Osteocyte (in vitro differentiated cells): ENCODE measurements around the gene IFNGR1. TPM values are rescaled to one million over a fixed set of nuclear protein-coding genes. Genes with fewer than 3 reads are reported as not detected.

Experiments used
- DNase-seq: peaks from one replicate; pipeline ENCODE4 v3.0.0; 2021; ENCODE audit warnings: mixed read lengths; ENCODE audit not compliant: unreplicated experiment; ENCODE audit errors: extremely low spot score
- H3K27ac Mint-ChIP-seq: one replicate; pipeline ENCODE4 v1.8.0; 2021; ENCODE audit warnings: mild to moderate bottlenecking, mixed read lengths; ENCODE audit not compliant: unreplicated experiment
- H3K27me3 Mint-ChIP-seq: one replicate; pipeline ENCODE4 v1.8.0; 2021; ENCODE audit warnings: mixed read lengths; ENCODE audit not compliant: unreplicated experiment
- H3K36me3 Mint-ChIP-seq: one replicate; pipeline ENCODE4 v1.8.0; 2021; ENCODE audit warnings: mixed read lengths; ENCODE audit not compliant: unreplicated experiment
- H3K4me1 Mint-ChIP-seq: one replicate; pipeline ENCODE4 v1.8.0; 2021; ENCODE audit warnings: mixed read lengths; ENCODE audit not compliant: unreplicated experiment
- H3K4me3 Mint-ChIP-seq: one replicate; pipeline ENCODE4 v1.8.0; 2021; ENCODE audit warnings: mild to moderate bottlenecking, moderate library complexity, mixed read lengths; ENCODE audit not compliant: unreplicated experiment
- H3K9me3 Mint-ChIP-seq: one replicate; pipeline ENCODE4 v1.8.0; 2021; ENCODE audit warnings: mixed read lengths; ENCODE audit not compliant: unreplicated experiment
- total RNA-seq: library from RNA; stranded (reverse); gene quantifications from 2 replicates; pipeline ENCODE4 v1.2.1, GENCODE V29; 2021
- TF ChIP-seq, protein P1 (sequence below): fragments of 200-600 bp; sonication (generic); IDR thresholded peaks from 2 replicates; pipeline ENCODE4 v1.5.0; 2021; ENCODE audit warnings: antibody characterized with exemption, mild to moderate bottlenecking, moderate library complexity

Gene IFNGR1
- total RNA-seq, 1 donor from 2014 or later = 33.4 TPM

DNA sequence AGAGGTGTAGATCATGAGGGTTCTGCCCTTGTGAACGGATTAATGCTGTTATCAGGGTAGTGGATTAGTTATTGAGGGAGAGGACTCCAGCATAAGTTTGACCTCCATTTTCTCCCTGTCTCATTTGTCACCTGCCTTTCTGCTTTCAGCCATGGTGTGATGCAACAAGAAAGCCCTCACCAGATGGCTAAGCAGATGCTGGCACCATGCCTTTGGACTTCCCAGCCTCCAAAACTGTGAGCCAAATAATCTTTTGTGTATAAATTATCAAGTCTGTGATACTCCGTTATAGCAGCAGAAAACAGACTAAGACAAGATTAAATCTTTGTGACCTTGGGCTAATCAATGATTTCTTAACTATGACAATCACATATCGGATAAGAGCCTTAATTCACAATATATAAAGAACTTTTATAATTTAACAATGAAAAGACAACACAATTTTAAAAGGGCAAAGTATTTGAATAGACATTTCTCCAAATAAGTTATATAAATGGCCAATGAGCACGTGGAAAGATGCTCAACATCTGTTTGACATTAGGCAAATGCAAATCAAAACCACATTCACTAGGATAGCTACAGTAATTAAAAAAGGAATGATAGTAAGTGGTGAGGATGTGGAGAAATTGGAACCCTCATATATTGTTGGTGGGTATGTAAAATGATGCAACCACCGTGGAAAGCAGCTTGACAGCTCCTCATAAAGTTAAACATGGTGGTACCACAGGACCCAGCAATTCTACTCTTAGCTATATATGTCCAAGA is 45.3 kb upstream of the IFNGR1 start:
- DNase-seq = no peak
- TF ChIP-seq, protein P1, sequence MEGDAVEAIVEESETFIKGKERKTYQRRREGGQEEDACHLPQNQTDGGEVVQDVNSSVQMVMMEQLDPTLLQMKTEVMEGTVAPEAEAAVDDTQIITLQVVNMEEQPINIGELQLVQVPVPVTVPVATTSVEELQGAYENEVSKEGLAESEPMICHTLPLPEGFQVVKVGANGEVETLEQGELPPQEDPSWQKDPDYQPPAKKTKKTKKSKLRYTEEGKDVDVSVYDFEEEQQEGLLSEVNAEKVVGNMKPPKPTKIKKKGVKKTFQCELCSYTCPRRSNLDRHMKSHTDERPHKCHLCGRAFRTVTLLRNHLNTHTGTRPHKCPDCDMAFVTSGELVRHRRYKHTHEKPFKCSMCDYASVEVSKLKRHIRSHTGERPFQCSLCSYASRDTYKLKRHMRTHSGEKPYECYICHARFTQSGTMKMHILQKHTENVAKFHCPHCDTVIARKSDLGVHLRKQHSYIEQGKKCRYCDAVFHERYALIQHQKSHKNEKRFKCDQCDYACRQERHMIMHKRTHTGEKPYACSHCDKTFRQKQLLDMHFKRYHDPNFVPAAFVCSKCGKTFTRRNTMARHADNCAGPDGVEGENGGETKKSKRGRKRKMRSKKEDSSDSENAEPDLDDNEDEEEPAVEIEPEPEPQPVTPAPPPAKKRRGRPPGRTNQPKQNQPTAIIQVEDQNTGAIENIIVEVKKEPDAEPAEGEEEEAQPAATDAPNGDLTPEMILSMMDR = no peak
- Mint-ChIP-seq H3K4me3 (no peak overlapping the region), H3K27ac (no peak overlapping the region), H3K27me3 (peaks cover 24% of the 10 kb centered on the region), H3K9me3 (peaks cover 4% of the 10 kb centered on the region), H3K36me3 (no peaks in the 10 kb centered on the region), H3K4me1 (peaks cover 28% of the 10 kb centered on the region)

DNA sequence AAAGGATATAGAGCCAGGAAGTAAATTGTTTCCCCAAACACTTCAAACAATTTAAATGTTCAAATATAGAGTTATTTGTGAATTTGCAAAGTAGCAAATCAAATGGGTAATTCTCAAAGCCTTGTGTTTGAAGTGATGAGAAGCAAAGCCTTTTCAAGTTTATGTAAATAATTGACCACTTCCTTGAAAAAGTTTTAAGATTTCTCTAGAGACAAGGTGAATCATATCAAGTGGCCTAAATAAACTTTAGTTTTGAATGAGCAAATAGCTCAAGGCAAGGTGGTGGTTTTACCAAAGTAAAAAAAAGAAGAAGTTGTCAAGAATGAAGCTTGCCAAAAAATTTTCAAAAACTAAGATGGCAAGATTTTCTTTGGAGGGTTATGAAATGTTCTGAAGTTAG is 42.6 kb upstream of the IFNGR1 start:
- H3K4me1 Mint-ChIP-seq = peaks cover 28% of the 10 kb centered on the region
- peak overlapping the region; percentile 79 for H3K27ac Mint-ChIP-seq
- DNase-seq = no peak
- peak overlapping the region; percentile 12 for H3K4me3 Mint-ChIP-seq
- H3K9me3 Mint-ChIP-seq = peaks cover 4% of the 10 kb centered on the region
- H3K36me3 Mint-ChIP-seq = no peaks in the 10 kb centered on the region
- TF ChIP-seq, protein P1 = no peak
- peaks cover 8% of the 10 kb centered on the region for H3K27me3 Mint-ChIP-seq

DNA sequence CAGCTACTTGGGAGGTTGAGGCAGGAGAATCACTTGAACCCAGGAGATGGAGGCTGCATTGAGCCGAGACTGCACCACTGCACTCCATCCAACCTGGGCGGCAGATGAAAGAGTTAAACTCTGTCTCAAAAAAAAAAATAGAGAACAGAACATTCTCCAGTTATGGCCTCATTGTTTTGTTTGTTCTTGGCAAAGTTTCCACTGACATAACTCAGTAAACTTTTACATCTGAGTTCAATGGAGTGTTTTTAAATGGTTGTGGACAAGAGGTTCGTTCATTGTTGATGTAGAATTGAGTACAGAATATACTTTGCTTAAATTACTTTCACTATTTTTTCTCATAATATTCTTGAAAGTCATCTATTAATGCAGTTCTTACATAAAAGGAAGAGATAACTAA is 42.2 kb upstream of the IFNGR1 start:
- Mint-ChIP-seq H3K4me3 (peak overlapping the region; percentile 12), H3K36me3 (no peaks in the 10 kb centered on the region), H3K27ac (peak overlapping the region; percentile 79), H3K4me1 (peaks cover 27% of the 10 kb centered on the region), H3K27me3 (peaks cover 8% of the 10 kb centered on the region), H3K9me3 (peaks cover 4% of the 10 kb centered on the region)
- DNase-seq = no peak
- TF ChIP-seq, protein P1 = no peak

- Mint-ChIP-seq H3K4me1 (peaks cover 18% of the 10 kb centered on the region), H3K4me3 (no peak overlapping the region), H3K36me3 (no peaks in the 10 kb centered on the region), H3K27me3 (peaks cover 3% of the 10 kb centered on the region), H3K27ac (no peak overlapping the region), H3K9me3 (peaks cover 5% of the 10 kb centered on the region)
- no peak for DNase-seq
- TF ChIP-seq, protein P1 = no peak
Measured at GRCh38 chr6:137260217-137260616, 41.0 kb upstream of the IFNGR1 start.

DNA sequence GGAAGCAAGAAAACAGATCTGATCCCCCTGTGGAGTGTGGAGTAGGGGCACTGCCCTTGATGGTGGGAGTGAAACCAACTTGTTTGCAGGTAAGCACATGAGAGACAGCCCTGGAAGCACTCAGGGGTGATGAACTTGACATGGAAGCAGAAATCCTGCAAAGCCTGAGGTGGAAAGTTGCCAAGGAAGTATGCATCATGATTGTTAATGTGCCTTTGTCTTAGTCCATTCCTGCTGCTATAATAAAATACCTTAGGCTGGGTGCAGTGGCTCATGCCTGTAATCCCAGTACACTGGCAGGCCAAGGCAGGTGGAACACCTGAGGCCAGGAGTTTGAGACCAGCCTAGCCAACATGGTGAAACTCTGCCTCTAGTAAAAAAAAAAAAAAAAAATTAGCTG is 40.2 kb upstream of the IFNGR1 start:
- TF ChIP-seq, protein P1 = no peak
- Mint-ChIP-seq H3K4me1 (peaks cover 18% of the 10 kb centered on the region), H3K9me3 (peaks cover 12% of the 10 kb centered on the region), H3K27me3 (no peaks in the 10 kb centered on the region), H3K4me3 (no peak overlapping the region), H3K27ac (no peak overlapping the region), H3K36me3 (peaks cover 3% of the 10 kb centered on the region)
- DNase-seq = no peak
